ENCODE measurements around the gene TSEN54.

The TSEN54 gene

GRCh38 chr17:75564195-75564594, 47.9 kb downstream of the TSEN54 start:
- DNase-seq (ENCODE audit: low read depth, low spot score): no peak

DNA sequence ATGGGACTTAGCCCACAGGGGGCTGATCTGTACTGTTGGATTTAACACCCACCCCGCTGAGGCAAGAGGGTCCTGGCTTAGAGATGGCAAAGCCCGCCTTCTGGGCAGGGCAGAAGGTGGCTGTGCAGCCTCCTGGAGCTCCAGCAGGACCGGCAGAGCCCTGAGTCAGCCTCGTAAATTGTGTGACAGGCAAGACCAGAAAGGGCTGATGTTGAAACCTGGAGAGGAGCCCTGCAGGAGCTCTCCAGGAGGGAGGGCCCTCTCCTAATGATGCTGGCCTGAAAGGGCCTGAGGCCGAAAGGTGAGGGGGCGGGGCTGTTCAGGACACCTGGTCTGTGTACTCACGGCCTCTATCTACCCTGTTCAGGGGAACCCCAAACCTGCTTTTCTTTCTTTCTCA, 48.7 kb downstream of the TSEN54 start:
- no peak for DNase-seq (ENCODE audit: low read depth, low spot score)

DNA sequence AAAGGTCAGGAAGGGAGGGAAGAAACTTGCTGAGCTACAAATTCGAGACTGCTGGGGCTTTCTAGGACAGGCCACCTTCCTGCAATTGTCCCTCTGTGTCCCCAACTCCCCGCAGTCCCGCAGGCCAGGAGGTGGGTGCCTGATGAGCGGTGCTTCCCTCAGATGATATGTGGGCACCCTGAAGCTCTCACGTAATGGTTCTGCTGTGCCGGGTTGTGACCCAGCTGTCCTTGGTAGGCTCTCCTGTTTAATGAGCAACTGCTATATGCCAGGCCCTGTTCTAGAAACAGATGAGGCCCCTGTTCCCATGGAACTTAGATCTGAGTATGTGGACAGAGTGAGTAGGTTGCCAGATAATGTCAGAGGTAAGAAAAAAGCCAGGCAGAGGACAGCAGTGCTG, 49.3 kb downstream of the TSEN54 start:
- DNase-seq (ENCODE audit: low read depth, low spot score): no peak

- no peak for DNase-seq (ENCODE audit: low read depth, low spot score)
These were observed 50.1 kb downstream of the TSEN54 start for GRCh38 chr17:75566416-75566815.

DNA sequence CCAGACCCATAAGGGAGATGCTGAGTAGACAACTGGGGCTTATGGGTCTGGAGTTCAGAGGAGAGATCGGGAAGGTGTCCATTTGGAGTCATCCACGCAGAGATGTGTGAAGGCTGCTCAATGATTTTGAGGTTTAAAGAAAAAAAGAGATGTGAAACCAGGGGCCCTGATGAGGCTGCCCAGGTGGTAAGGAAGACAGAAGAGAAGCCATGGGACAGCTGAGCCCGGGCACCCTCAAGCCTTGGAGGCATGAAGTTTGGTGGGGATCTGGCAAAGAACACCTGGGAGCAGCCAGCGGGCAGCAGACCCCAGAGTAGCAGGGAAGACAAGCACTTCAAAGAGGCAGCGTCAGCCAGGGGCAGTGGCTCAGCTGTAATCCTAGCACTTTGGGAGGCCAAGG, 50.5 kb downstream of the TSEN54 start:
- no peak for DNase-seq (ENCODE audit: low read depth, low spot score)

- DNase-seq (ENCODE audit: low read depth, low spot score): no peak
These were observed 52.3 kb downstream of the TSEN54 start for GRCh38 chr17:75568412-75569255.

DNA sequence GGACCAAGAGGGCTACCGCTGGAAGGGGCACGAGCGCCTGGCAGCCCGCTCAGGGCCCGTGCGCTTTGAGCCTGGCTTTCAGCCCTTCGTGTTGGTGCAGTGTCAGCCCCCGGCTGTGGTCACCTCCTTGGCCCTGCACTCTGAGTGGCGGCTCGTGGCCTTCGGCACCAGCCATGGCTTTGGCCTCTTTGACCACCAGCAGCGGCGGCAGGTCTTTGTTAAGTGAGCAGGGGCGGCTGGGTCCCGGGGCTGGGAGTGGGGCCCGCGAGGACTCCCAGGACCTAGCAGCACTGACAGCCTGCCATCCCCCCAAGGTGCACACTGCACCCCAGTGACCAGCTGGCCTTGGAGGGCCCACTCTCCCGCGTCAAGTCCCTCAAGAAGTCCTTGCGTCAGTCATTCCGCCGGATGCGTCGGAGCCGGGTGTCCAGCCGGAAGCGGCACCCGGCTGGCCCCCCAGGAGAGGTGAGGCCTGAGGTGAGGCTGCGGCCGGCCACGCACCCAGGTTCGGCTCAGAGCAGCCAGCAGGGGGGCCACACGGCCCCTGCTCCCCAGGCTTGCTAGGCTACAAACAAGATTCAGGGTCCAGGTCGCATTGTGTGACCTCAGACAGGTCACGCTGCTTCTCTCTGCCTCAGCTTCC, 53.8 kb downstream of the TSEN54 start:
- DNase-seq (ENCODE audit: low read depth, low spot score): no peak

GRCh38 chr17:75570772-75571171, 54.4 kb downstream of the TSEN54 start:
- no peak for DNase-seq (ENCODE audit: low read depth, low spot score)

GRCh38 chr17:75571197-75571884, 55.0 kb downstream of the TSEN54 start:
- DNase-seq (ENCODE audit: low read depth, low spot score): no peak

GRCh38 chr17:75571885-75572215, 55.5 kb downstream of the TSEN54 start:
- no peak for DNase-seq (ENCODE audit: low read depth, low spot score)

- no peak for DNase-seq (ENCODE audit: low read depth, low spot score)
These were observed 56.6 kb downstream of the TSEN54 start for GRCh38 chr17:75572713-75573539.

DNA sequence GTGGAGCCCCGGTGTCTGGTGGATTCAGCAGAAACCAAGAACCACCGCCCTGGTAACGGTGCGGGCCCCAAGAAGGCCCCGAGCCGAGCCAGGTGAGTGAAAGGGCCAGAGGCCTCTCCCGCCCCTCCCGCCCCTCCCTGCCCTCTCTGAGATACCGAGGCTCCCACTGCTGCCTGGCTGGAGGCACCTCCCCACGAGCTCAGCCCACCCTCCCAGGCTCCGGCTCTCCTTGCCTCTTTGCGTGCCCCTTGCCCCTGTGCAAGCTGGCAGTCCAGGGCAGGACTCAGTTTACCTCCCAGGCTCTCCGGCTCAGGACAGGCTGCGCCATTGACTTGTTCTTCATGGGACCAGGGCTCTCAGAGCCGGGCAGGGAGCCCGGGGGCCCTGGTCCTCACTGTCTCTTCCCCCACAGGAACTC, 57.2 kb downstream of the TSEN54 start:
- no peak for DNase-seq (ENCODE audit: low read depth, low spot score)

- DNase-seq (ENCODE audit: low read depth, low spot score): no peak
These were observed 57.7 kb downstream of the TSEN54 start for GRCh38 chr17:75573994-75574393.
